GM12878 (cell line): ENCODE results near the gene DPM1. TPM values are rescaled to one million over a fixed set of nuclear protein-coding genes. Genes with fewer than 3 reads are reported as not detected.
A peak's percentile ranks its signal among the peaks of the same experiment; 100 is the strongest.

Source experiments
- ATAC-seq: fragments of 200-7000 bp; cut with Tn5 transposase; 3 replicates; pipeline ENCODE4 v1.9.1; 2020; ENCODE audit warnings: mild to moderate bottlenecking, moderate library complexity
- BruUV-seq: library from RNA; stranded (reverse); fragments of 400-500 nt; replicated peaks from 2 replicates; lab custom pipeline; 2021; lab: Mats Ljungman, UMichigan
- CTCF ChIA-PET: fragments of 300-600 bp; sonication (Branson Sonifier 250); formaldehyde crosslinking; extraction: SDS; loops from one replicate; lab custom pipeline; 2021; ENCODE audit warnings: inconsistent platforms; lab: Yijun Ruan, JAX
- POLR2A ChIA-PET: fragments of 350-600 bp; formaldehyde crosslinking; extraction: SDS; loops from one replicate; lab custom pipeline; 2021; ENCODE audit warnings: inconsistent platforms; lab: Charles Lee
- RAD21 ChIA-PET: fragments of 300-600 bp; sonication (Branson Sonifier 250); formaldehyde crosslinking; loops from one replicate; lab custom pipeline; 2023; ENCODE audit warnings: antibody characterized with exemption; ENCODE audit not compliant: unreplicated experiment; lab: Charles Lee
- SMC1A ChIA-PET: fragments of 300-600 bp; sonication (Branson Sonifier 250); formaldehyde crosslinking; loops from one replicate; lab custom pipeline; 2023; ENCODE audit not compliant: unreplicated experiment, uncharacterized antibody; lab: Charles Lee
- DNase-seq: peaks from one replicate; pipeline ENCODE4 v3.0.0-alpha.2; 2011; ENCODE audit warnings: low read depth, low spot score
- FAIRE-seq: peaks from 3 replicates; lab custom pipeline; 2011; peaks lifted over from hg19 to GRCh38; lab: Jason Lieb, UNC
- H2AFZ ChIP-seq: 2 replicates; pipeline ENCODE4 v1.6.0; 2011; ENCODE audit warnings: low read depth, low read length, control low read depth; ENCODE audit not compliant: control insufficient read depth
- H3K27ac ChIP-seq: 2 replicates; pipeline ENCODE4 v1.5.1; 2011; ENCODE audit warnings: control low read depth; ENCODE audit not compliant: control insufficient read depth, insufficient read depth
- H3K27me3 ChIP-seq, 2 experiments: replicated peaks in 1 of 2; 2 replicates each; pipeline versions ENCODE4 v1.6.0 to v1.6.1; 2011; ENCODE audit warnings: low read length in 1 of 2; ENCODE audit not compliant: control insufficient read depth in 2 of 2, insufficient read depth in 2 of 2
- H3K36me3 ChIP-seq, 2 experiments: 2 replicates each; pipeline ENCODE4 v1.5.1; 2011; ENCODE audit warnings: low read length in 1 of 2; ENCODE audit not compliant: control insufficient read depth in 2 of 2, insufficient read depth in 2 of 2
- H3K4me1 ChIP-seq: 2 replicates; pipeline ENCODE4 v1.6.1; 2011; ENCODE audit warnings: mild to moderate bottlenecking, low read length, moderate library complexity, mixed read lengths; ENCODE audit not compliant: control insufficient read depth, insufficient read depth
- H3K4me2 ChIP-seq: 2 replicates; pipeline ENCODE4 v1.6.0; 2011; ENCODE audit warnings: control low read depth; ENCODE audit not compliant: control insufficient read depth, insufficient read depth
- H3K4me3 ChIP-seq: fragments of 200-600 bp; sonication (generic); 2 replicates; pipeline ENCODE4 v1.5.1; 2016
- H3K79me2 ChIP-seq: 2 replicates; pipeline ENCODE4 v1.6.0; 2011; ENCODE audit warnings: low read length; ENCODE audit not compliant: control insufficient read depth, insufficient read depth
- H3K9ac ChIP-seq: 2 replicates; pipeline ENCODE4 v1.8.0; 2011; ENCODE audit warnings: low read length, control low read depth, mixed read lengths; ENCODE audit not compliant: control insufficient read depth, insufficient read depth
- H3K9me3 ChIP-seq: replicated peaks from 3 replicates; pipeline ENCODE4 v1.5.1; 2011; ENCODE audit warnings: mild to moderate bottlenecking, low read length; ENCODE audit not compliant: control insufficient read depth, insufficient read depth
- H4K20me1 ChIP-seq: 2 replicates; pipeline ENCODE4 v1.6.0; 2011; ENCODE audit not compliant: control insufficient read depth, insufficient read depth
- BCL11A ChIP-seq: IDR thresholded peaks from 2 replicates; pipeline ENCODE4 v1.6.1; 2011; ENCODE audit warnings: low read depth, low read length
- BHLHE40 ChIP-seq, 2 experiments: fragments of 450-650 bp in 1 of 2; IDR thresholded peaks; 2 replicates each; pipeline ENCODE4 v1.6.1; 2011 to 2017; ENCODE audit warnings: low read depth in 2 of 2, borderline replicate concordance in 1 of 2, improper control_type of control experiment in 1 of 2, low read length in 1 of 2, mild to moderate bottlenecking in 1 of 2
- CREB1 ChIP-seq: IDR thresholded peaks from 2 replicates; pipeline ENCODE4 v1.6.1; 2012; ENCODE audit warnings: low read depth, mild to moderate bottlenecking, inconsistent platforms
- FOXK2 ChIP-seq: fragments of 450-650 bp; IDR thresholded peaks from 2 replicates; pipeline ENCODE4 v1.6.1; 2017; ENCODE audit warnings: mild to moderate bottlenecking, moderate library complexity
- HDAC6 ChIP-seq: fragments of 200-600 bp; sonication (generic); IDR thresholded peaks from one replicate; pipeline ENCODE4 v1.8.0; 2017; ENCODE audit warnings: antibody characterized with exemption; ENCODE audit not compliant: unreplicated experiment
- JUND ChIP-seq: IDR thresholded peaks from 2 replicates; pipeline ENCODE4 v1.6.1; 2012; ENCODE audit warnings: low read depth, mild to moderate bottlenecking, low read length, improper control_type of control experiment, moderate library complexity
- LARP7 ChIP-seq: fragments of 450-650 bp; IDR thresholded peaks from 2 replicates; pipeline ENCODE4 v1.6.1; 2017; ENCODE audit warnings: mild to moderate bottlenecking
- MAX ChIP-seq: IDR thresholded peaks from 2 replicates; pipeline ENCODE4 v1.6.1; 2012; ENCODE audit warnings: low read depth, low read length, improper control_type of control experiment
- NBN ChIP-seq: fragments of 450-650 bp; IDR thresholded peaks from 2 replicates; pipeline ENCODE4 v1.6.1; 2016
- YBX1 ChIP-seq: fragments of 450-650 bp; IDR thresholded peaks from 2 replicates; pipeline ENCODE4 v1.6.1; 2016; ENCODE audit warnings: antibody characterized with exemption
- YY1 ChIP-seq: IDR thresholded peaks from 2 replicates; pipeline ENCODE4 v1.6.1; 2011; ENCODE audit warnings: low read depth, mild to moderate bottlenecking, low read length
- ZBED1 ChIP-seq: IDR thresholded peaks from 2 replicates; pipeline ENCODE4 v1.6.1; 2016; ENCODE audit warnings: borderline replicate concordance
- WGBS: methylation state at CpG from one replicate; pipeline ENCODE4 v1.1.6; 2016; ENCODE audit warnings: low lambda C conversion rate; ENCODE audit not compliant: insufficient replicate concordance, insufficient coverage; ENCODE audit errors: missing lambda C conversion rate; 5-methylcytosine and 5-hydroxymethylcytosine counted together
- in situ Hi-C: fragments of 300-500 bp; cut with MboI; formaldehyde crosslinking; loops from 9 replicates; pipeline ENCODE4 v1.14.3; 2018; ENCODE audit warnings: mixed read lengths
- intact Hi-C: fragments of 100-400 bp; cut with micrococcal nuclease; formaldehyde crosslinking; loops from one replicate; pipeline ENCODE4 v1.14.2; 2022; ENCODE audit not compliant: unreplicated experiment
- polyA plus RNA-seq, 11 experiments: library from polyadenylated mRNA; depleted of rRNA in 4 of 11; unstranded in 6 of 11; stranded (reverse) in 5 of 11; fragments of >200 nt; fragmentation: Nextera tagmentation in 4 of 11; fragmentation: Illumina TruSeq in 1 of 11; extraction: Ambion mirVana in 4 of 11; extraction: Trizol in 1 of 11; gene quantifications; 1 replicate in 1 of 11; 2 replicates in 10 of 11; pipeline versions ENCODE4 v1.2.1 to v1.2.3, GENCODE V29; 2011 to 2016; ENCODE audit warnings: inconsistent platforms in 2 of 11, missing spikeins in 2 of 11, low read depth in 1 of 11
- total RNA-seq, 4 experiments: library from RNA; depleted of rRNA in 3 of 4; stranded (reverse); fragments of >200 nt in 3 of 4; fragmentation: Illumina TruSeq in 1 of 4; extraction: Trizol in 1 of 4; gene quantifications; 2 replicates each; pipeline versions ENCODE4 v1.2.1 to v1.2.3, GENCODE V29; 2013 to 2021
- TF ChIP-seq, protein P1 (sequence below): fragments of 450-650 bp; conservative IDR thresholded peaks from 2 replicates; pipeline ENCODE4 v1.6.1; 2017; ENCODE audit warnings: mild to moderate bottlenecking, moderate library complexity
- TF ChIP-seq, protein P2 (sequence below): fragments of 450-650 bp; IDR thresholded peaks from 2 replicates; pipeline ENCODE4 v1.6.1; 2017; ENCODE audit warnings: mild to moderate bottlenecking

The DPM1 gene
- total and polyA plus RNA-seq, 10 of the 15 experiments (the other 5 are each of a cell fraction or from before 2014, with no cell fraction given): 53.3 to 167 (median 108) TPM

DNA sequence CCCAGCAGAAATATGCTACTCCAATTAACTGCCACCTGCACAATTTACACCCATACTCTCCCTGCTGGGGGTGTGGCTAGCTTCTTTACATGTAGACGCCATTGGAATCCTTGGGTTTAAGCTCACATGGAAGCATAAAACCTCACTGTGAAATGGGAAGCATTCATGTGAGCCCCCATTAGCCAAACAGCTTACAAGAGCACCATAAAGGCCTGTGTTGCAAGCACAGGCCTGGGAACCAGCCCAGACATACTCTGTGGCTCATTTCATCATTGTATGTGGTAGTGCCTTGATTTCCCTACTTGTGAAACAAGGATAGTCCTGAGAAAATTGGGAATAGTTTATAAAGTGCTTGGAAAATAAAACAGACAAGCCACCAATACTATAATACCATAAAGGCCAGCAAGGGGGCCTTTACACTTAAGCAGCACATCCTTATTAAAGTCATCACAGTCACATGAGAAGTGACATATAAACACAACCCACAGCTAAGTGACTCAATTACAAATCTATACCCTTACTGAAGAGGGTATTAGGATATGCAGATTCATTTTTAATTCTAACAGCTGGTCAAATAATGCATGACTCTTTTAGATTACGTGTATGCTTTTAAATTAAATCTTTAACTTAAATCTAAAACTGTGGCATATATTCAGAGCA is 33.9 kb downstream of the DPM1 start (continued):
- TF ChIP-seq BHLHE40 (IDR thresholded peaks at IDR 0.05; ENCODE audit: borderline replicate concordance in 1 of 2, low read depth in 2 of 2, low read length in 1 of 2) (no peak), MAX (no peak), NBN (no peak)

- intact Hi-C loops (no loop called here), in situ Hi-C loops (no loop called here)
- Histone ChIP-seq H4K20me1 (peaks cover 2% of the 10 kb centered on the region), H2AFZ (no peak overlapping the region), H3K27ac (no peak overlapping the region), H3K79me2 (peaks cover 97% of the 10 kb centered on the region), H3K9ac (no peak overlapping the region; the same call in 1 of the 2 replicates), H3K27me3 (no peaks in the 10 kb centered on the region), H3K36me3 (peaks cover 2 to 22% of the 10 kb centered on the region in 2 experiments), H3K9me3 (no peaks in the 10 kb centered on the region), H3K4me1 (peaks cover 19% of the 10 kb centered on the region), H3K4me2 (peak overlapping the region; percentile 41; the same call in 1 of the 2 replicates), H3K4me3 (no peak overlapping the region)
- no peak for FAIRE-seq
- TF ChIP-seq, protein P1, sequence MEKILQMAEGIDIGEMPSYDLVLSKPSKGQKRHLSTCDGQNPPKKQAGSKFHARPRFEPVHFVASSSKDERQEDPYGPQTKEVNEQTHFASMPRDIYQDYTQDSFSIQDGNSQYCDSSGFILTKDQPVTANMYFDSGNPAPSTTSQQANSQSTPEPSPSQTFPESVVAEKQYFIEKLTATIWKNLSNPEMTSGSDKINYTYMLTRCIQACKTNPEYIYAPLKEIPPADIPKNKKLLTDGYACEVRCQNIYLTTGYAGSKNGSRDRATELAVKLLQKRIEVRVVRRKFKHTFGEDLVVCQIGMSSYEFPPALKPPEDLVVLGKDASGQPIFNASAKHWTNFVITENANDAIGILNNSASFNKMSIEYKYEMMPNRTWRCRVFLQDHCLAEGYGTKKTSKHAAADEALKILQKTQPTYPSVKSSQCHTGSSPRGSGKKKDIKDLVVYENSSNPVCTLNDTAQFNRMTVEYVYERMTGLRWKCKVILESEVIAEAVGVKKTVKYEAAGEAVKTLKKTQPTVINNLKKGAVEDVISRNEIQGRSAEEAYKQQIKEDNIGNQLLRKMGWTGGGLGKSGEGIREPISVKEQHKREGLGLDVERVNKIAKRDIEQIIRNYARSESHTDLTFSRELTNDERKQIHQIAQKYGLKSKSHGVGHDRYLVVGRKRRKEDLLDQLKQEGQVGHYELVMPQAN: no peak
- TF ChIP-seq ZBED1 (no peak), CREB1 (no peak), LARP7 (no peak), YBX1 (no peak), JUND (no peak), HDAC6 (no peak), BCL11A (no peak), FOXK2 (no peak), YY1 (no peak)
- TF ChIP-seq, protein P2, sequence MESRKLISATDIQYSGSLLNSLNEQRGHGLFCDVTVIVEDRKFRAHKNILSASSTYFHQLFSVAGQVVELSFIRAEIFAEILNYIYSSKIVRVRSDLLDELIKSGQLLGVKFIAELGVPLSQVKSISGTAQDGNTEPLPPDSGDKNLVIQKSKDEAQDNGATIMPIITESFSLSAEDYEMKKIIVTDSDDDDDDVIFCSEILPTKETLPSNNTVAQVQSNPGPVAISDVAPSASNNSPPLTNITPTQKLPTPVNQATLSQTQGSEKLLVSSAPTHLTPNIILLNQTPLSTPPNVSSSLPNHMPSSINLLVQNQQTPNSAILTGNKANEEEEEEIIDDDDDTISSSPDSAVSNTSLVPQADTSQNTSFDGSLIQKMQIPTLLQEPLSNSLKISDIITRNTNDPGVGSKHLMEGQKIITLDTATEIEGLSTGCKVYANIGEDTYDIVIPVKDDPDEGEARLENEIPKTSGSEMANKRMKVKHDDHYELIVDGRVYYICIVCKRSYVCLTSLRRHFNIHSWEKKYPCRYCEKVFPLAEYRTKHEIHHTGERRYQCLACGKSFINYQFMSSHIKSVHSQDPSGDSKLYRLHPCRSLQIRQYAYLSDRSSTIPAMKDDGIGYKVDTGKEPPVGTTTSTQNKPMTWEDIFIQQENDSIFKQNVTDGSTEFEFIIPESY: no peak
- no peak for DNase-seq
- WGBS: 51% methylated on average over 8 of the region's 8 CpGs
- ATAC-seq: 0 out of 3 replicates have a peak, but pooled peaks have one; percentile 4
- no TSS peak for BruUV-seq
- RAD21 ChIA-PET: interaction anchor here (1.8 to 3.5 kb wide), 2 partner anchors 7 to 128 kb away, joined by 5 to 12 read pairs; partner anchors contain the start of gene BCAS4
- SMC1A ChIA-PET: interaction anchor here (0.5 to 2.5 kb wide), 5 partner anchors 10 to 432 kb away, joined by 3 to 9 read pairs (median 5); partner anchors contain the start of gene BCAS4
- CTCF ChIA-PET: interaction anchor here (1.4 to 13.0 kb wide), 2 partner anchors 31 to 128 kb away, joined by 4 to 336 read pairs; partner anchors contain the start of gene BCAS4
- POLR2A ChIA-PET: interaction anchor here (1.2 kb wide), 1 partner anchor 9 kb away, joined by 5 read pairs; the partner anchor contains the start of gene ADNP
These were observed 36.4 kb downstream of the DPM1 start for GRCh38 chr20:50921803-50922501.
